ENCODE results near the gene FGD3.
A peak's percentile ranks its signal among the peaks of the same experiment; 100 is the strongest.

Gene FGD3

DNA sequence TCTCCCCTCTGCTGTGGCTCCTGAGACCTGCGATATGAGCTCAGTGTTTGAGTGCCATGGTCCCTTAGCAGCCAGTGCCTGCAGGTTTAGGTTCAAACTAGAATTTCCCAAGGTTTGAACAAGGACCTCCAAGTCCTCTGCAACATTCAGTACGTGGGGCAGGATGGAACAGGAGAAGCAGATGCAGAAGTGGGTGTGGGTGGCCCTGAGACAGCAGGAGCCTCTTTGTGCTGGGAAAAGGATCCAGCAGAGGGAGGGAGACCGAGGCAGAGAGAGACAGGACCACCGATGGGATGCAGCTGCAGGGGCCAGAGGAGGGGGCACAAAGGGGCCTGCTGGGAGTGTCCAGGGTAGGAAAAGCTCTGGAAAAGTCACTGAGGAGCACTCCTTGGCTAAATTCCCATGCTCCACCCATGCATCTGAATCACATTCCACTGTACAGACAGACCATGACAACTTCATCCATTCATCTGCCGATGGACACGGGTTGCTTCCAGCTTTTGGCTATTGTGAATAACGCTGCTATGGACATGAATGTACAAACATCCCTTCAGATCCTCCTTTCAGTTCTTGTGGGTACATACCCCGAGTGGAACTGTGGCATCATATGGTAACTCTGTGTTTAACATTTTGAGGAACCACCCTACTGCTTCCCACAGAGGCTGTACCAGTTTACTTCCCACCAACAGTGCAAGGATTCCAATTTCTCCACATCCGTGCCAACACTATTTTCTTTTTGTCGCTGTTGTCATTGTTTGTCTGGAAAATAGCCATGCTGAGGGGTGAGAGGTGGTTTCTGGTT, 84.5 kb downstream of the FGD3 start:
- DNase-seq (ENCODE audit: low spot score), result peak; percentile 69

DNA sequence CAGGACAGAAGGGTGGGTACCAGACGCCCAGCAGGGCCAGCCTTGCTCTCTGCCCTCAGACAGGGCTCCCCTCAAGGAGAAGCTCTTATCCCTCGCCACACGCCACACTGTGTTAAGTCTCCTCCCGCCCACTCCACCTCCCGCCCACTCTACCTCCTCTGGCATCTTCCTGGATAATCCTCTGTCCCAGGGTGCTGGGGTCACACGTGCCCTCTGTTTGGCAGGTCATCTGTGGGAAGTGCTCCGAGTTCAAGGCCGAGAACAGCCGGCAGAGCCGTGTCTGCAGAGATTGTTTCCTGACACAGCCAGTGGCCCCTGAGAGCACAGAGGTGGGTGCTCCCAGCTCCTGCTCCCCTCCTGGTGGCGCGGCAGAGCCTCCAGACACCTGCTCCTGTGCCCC, 85.2 kb downstream of the FGD3 start:
- DNase-seq (ENCODE audit: low spot score), result no peak

DNA sequence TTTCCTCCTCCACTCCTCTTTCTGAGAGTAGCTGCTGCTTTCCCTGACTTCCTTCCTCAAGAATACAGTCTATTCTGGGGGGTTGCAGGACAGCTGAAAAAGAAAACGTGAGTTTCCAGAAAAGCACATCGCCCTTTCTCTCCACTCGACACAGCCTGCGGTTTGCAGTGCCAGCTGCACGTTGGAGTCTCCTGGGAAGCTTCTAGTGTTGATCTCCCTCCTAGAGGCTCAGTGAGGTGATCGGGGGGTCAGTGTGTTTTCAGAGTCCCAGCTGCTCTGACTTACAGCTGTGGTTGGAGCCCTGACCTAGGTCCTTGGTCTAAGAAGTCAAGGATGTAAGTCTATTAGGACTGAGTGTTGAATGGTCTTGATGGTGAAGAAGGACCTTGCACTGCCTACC, 86.2 kb downstream of the FGD3 start:
- no peak for DNase-seq (ENCODE audit: low spot score)

DNA sequence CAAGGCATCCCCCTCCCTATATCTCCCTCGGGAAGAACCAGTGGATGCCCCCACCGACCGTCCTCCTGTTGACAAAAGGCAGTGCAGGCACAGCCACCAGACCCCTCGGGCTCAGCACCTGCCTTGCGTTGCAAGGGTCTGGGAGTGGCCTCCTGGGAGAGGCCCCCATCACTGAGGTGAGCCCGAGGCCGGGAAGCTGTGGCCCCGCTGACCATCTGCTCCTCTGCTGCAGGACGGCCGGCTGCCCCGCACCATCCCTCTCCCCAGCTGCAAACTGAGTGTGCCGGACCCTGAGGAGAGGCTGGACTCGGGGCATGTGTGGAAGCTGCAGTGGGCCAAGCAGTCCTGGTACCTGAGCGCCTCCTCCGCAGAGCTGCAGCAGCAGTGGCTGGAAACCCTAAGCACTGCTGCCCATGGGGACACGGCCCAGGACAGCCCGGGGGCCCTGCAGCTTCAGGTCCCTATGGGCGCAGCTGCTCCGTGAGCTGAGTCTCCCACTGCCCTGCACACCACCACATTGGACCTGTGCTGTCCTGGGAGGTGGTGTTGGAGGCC, 87.9 kb downstream of the FGD3 start:
- no peak for DNase-seq (ENCODE audit: low spot score)

DNA sequence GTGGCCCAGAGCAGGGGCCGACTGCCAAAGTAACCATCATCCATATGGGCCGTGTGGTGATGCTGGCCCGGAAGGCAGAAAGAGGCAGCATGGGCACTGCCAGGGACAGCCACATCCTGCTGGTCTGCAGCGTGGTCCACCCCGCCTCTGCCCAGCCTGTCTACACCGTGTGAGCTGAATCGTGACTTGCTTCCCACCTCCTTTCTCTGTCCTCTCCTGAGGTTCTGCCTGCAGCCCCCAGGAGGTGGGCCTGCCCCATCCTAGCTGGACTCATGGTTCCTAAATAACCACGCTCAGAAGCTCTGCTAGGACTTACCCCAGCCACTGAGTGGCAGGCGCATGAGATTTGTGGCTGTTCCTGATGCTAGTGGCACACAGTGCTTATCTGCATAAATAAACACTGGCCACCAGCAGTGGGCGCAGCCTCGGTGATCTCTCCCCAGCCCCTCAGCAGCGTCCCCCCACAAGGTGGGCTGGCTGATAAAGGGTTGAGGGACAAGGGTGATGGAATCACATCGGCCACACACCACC, 88.6 kb downstream of the FGD3 start:
- DNase-seq (ENCODE audit: low spot score), result peak; percentile 34

DNA sequence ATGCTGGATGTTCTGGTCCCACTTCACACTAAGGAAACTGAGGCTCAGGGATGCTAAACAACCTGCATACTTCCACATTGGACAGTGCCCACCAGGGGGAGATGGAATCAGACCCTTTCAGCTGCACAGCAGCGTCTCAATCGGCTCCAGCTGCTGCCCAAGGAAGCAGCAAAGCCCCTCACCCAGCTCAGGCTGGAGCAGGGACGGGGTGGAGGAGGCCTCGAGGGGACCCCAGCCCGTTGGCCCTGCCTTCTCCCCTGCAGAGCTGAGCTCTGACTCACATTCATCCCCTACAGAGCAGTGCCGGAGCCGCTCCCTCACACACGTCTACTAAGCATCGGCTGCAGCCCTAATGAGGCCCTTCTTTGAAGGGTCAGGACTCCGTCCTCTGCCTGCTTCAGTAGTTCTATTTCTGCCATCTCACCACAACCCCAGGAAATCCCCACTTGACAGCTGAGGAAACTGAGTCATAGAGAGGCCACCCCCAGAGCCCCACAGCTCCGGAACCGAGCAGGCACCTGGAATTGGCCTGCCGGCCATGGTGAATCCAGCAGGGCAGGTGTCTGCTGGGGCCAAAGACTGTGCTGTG, 89.7 kb downstream of the FGD3 start:
- DNase-seq (ENCODE audit: low spot score), result no peak

DNA sequence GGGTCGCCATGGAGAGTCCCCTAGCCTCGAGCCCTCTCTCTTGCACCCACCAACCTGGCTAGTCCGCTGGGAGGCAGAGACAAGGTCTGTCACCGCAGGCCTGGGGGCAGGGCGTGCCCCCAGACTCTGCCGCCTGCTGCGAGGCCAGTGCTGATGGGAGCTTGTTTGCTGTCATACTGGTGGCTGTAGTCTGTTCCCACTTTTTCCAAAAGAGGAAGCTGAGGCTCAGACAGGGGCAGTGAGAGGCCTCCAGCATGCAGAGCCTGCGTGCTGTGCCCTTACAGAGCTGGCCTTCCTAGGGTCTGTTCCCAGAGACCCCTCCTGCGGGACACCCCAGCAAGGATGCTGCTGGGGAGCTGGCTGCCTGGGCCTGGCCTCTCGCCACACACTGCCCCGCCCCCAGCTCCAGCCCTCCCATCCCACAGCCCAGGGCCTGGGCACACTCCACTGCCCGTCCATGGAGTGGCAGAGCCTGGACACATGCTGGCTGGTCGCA, 90.2 kb downstream of the FGD3 start:
- DNase-seq (ENCODE audit: low spot score), result peak; percentile 70

DNA sequence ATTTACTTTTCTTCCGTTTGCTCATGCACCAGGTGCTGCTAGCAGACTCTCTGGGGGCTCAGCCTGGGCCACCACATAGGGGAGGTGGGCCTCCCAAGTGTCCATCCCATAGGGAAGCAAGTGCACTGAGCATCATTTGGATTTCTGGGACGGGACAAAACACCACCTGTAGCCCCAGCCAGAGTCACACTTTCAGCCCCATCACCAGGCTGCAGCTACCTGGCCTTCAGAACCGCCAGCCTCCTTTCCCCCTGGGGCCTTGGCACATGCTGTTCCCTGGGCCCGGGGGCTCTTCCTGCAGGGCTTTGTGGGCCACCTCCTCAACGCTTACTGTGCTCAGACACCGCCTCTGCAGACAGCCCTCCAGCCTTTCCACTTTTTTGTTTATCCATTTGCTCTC, 91.6 kb downstream of the FGD3 start:
- DNase-seq (ENCODE audit: low spot score), result no peak

DNA sequence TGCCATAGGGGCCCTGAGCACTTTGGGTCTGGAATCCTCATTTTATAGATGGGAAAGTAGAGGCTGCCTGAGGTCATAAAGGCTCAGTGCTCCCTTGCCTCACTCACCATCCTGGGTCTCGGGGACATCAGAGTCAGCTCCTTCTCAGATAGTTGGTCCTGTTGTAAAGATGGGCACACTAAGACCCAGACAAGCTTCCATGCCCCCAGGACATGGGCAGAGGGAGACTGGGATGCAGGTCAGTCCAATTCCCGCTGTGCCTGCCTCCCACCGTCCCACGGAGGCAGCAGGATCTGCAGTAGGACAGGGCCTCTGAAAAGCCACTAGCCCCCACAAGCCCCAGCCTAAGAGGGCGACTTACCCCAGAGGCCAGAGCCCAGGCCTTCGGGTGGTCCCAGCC, 92.1 kb downstream of the FGD3 start:
- no peak for DNase-seq (ENCODE audit: low spot score)

DNA sequence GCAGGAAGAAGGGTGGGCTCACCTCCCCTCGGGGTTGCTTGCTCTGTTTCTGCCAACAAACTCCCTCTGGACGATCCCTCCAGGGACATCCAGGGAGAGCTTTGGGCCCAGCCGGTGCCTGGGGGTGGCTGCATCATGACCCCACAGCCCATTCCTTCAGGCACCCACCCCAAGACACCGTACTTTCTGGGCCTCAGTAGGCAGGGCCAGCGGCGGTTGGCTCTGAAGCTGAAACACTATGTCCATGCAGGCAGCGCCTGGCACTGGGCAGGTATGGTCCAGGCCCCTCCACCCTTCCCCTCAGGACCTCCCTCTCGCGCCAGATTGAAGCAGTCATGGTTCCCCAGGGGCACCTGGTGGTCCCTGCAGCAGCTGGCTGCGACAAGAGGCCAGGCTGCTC, 92.7 kb downstream of the FGD3 start:
- DNase-seq (ENCODE audit: low spot score), result no peak

DNA sequence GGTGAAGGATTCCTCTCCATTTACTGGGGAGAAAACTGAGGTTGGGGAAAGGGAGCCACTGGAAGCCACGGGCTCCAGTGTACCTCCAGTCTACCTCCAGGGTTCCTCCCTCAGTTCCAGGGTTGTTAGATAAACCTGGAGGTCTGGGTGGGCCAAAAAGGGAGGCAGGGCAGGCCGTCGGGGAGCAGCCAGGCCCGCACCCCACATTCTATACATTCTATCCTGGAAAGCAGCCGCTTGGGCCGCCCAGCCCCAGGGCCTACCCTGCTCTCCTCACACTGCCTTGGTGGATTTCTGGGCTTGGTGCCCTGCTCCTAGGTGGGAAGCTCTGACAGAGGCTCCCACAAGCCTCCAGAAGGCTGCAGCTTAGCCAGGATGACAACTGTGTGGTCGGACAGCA, 93.1 kb downstream of the FGD3 start:
- DNase-seq (ENCODE audit: low spot score), result no peak

DNA sequence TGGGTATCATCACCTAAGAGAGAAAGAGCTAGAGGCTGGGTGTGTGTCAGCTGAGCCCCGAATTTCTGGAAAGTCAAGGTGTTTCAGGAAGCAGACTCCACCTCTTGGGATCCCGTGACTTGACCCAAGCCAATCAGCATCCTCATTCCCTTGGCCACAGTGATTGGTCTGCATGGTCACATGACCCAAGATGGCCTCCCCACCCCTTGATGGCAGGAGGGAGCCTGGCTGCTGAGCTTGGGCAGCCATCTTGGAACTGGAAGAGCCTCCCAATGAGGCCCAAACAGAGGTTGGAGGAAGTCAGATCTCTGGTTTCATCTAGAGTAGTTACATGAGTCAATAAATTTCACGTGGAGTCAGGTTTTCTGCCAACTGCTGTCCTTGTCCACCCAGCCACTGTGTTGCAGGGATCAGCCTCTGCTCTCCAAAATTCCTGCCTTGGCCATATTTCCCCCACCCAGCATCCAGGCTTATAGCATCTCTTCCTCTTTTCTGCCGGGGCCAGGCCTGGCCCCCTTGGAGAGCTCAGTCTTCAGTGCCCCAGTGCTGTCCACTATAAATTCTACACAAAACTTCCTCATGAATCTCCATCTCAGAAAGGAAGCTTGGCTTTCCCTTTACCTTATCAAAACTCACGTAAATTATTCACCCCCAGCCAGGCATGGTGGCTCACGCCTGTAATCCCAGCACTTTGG, 93.9 kb downstream of the FGD3 start:
- DNase-seq (ENCODE audit: low spot score), result no peak

DNA sequence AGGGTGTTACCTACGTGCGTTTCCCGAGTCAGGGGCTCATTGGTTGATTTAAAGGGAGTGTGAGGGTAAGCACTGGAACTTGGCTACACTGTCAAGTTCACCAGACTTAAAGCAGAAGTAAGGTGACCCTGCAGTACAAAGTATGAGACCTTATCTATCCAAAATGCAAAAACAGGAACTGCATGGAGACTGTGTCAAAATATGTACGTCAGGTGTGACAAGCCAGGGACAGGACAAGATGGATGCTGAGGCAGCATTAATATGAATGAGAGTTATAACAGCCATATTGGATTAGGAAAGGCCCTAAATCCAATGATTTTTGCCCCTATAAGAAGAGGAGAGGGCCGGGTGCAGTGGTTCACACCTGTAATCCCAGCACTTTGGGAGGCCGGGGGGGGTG, 95.8 kb downstream of the FGD3 start:
- no peak for DNase-seq (ENCODE audit: low spot score)

DNA sequence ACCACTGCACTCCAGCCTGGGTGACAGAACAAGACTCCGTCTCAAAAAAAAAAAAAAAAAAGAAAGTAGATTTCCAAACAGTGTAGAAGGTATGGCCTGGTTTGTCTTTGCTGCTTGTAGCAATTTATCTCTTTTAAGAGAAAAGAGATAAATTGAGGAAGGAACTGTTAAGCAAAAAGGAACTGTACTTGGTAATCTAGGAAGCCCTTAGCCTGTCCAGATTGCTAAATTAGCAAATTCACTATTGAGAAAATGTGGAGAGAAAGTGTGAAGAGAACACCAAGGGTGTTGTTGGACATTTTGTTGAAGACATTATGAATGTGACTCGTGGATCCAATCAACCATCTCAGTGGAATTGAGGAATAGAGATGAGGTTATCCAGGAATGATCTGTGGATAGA, 98.2 kb downstream of the FGD3 start:
- DNase-seq (ENCODE audit: low spot score), result no peak

DNA sequence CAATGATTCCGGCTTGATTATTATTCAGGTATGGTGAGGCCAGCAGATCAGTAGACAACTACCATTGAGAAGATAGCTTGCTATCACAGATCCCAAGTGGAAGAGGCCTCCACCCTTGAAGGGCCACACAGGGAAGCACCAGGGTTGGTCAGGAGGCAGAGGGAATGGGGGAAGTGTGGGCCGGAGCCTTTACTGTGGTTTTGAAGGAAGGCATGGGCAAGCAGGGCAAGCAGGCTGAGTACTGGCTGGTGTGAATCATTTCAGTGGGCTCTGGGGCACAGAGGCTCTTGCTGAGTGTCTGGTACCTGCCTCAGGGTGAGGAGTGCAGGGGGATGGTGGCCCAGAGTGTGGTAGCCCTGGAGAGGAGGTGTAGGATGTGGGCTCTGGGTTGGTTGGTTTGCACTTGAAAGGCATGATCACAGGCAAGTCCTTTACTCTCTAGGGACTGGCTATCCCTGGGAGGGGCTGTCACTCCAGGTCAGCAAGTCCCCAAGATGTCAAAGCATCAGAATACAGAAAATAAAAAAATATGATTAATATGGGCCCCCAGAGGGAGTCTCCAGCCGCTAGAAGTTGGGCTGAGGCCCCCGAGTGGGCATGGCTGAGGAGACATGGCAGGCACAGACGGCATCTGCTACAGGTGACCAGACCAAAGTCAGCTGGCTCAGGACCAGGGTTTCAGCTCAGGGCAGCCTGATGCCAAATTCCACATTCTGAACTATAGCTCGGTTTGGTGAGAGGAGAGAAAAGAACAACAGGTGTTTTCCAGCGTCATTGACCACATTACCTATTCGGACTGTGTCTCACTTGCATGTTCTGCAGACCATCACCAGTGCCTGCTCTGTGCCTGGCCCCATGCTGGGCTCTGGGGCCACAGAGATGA, 101.5 kb downstream of the FGD3 start:
- DNase-seq (ENCODE audit: low spot score), result no peak

DNA sequence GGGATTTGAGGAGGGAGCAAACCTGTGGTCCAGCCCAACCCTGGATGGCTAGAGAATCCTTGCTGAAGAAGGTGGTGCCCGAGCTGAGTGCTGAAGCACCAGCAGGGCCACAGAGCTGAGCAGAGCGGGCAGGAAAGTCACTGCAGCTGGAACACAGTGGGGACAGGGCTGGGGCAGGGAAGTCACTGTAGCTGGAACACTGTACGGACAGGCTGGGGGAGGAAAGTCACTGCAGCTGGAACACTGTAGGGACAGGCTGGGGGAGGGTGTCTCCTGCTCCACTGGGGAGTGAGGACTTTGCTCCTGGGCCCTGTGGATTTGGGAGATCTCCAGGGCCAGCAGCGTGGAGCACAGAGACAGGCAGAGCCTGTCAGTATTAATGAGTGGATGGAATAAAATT, 102.2 kb downstream of the FGD3 start:
- DNase-seq (ENCODE audit: low spot score), result no peak

DNA sequence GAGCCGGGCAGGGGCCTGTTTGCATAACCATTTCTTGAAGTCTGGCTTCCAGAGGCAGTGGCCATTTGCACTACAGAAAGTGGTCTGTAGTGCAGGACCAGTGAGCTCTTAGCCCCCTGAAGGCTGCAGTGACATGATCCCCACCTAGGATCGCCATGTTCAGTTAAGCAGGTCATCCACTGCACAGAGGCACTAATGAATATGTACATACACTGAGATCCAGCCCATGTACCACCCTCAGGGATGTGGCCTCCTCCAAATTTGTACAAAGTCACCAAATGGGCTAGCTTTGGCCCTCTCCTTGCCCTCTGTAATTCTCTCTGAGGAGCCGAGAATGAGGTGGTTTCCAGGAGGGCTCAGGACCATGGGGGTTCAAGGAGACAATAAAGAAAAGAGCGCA, 102.9 kb downstream of the FGD3 start:
- no peak for DNase-seq (ENCODE audit: low spot score)

DNA sequence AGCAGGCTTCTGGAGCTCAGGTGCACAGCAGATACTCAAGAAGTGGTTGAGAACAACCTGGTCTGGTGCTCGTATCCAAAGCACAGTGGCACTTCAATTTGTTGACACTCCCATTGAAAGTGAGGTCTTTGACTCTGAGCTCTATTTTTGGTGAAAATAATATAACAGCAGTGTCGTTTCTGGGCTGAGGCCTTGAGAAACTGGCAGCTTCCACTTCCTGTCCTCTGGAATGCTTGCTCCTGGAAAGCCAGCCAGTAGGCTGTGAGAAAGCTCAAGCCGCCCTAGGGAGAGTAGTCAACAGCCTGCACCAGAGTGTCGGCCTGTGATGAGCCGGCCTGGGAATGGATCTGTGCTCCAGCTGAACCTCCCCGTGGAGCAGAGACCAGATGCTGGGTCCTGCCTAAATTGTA, 104.4 kb downstream of the FGD3 start:
- DNase-seq (ENCODE audit: low spot score), result no peak

DNA sequence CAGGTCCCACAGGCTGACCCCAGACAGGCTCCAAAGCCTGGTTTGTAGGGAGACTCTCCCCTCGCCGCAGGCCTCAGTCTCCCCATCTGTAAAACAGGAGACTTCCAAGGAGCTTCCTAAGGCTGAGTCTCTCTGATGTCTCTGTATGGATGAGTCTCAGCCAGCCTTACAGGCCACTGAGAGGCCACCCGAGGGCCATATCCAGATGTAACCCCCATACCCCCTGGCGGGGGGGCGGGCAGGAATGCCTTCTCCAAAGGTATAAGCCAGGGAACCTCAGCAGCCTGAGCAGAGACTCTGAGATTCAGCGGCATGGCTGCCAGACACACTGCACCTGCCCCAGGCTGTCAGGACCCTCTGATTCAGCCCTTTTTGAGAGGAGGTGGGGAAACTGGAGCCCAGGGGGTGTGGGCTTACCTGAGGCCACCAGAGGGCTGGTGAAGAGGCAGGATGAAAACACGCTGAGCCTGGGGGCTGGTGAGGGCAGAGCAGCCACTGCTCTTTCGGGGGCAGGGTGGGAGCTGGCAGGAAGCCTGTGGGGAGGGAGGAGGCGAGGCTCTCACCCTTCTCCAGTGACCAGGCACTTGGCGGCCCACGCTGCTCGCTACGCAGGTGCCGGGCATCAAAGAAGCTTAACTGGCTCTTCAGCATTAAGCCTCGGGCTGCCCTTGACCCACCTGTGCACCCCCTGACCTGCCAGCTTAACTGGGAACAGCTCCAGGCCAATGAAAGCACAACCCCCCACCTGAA, 105.6 kb downstream of the FGD3 start:
- no peak for DNase-seq (ENCODE audit: low spot score)

DNA sequence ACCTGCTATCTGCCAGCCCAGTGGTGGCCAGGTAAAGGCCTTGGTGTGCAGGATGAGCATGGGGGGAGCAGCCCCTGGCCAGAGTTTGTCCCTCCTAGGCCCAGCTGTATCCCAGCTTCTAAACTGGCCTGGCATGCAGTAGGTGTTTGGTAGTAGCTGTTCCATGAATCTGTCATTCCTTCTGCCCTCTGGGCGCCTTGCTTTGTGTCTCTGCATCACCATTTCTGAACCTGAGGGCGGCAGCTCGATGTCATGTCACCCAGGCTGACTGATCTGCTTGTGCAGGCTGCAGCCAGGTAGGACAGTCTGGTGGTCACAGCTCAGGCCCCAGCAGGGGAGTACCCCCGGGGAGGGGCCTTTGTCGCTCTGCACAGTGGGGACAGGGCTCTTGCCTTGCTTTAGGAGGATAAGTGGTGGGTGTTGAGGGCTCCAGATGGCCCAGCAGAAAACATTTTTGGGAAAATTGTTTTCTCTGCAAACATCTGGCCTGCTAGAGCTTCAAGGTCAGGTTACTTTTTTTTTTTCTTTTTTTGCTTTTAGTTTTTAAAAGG, 106.5 kb downstream of the FGD3 start:
- DNase-seq (ENCODE audit: low spot score), result no peak
